Measurements from ENCODE around the gene CCL15.
"Not testable (repeated sequence)": the region's sequence is repeated elsewhere in the genome, so short reads cannot be mapped to it uniquely, and the experiment has no call there.

The CCL15 gene

GRCh38 chr17:36001110-36001771, at the start of gene CCL15:
CCL15 (minus strand) TSS chr17:36001553; CDS start chr17:36001492, 61 bp downstream.
- DNase-seq, result no peak

- DNase-seq, result no peak
These were observed 48.3 kb upstream of the CCL15 start for GRCh38 chr17:36049643-36050042.

- DNase-seq, result no peak
These were observed 46.7 kb upstream of the CCL15 start for GRCh38 chr17:36048066-36048465.

- no peak for DNase-seq
These were observed 34.9 kb upstream of the CCL15 start for GRCh38 chr17:36036235-36036634.

GRCh38 chr17:36034127-36034526, 32.8 kb upstream of the CCL15 start:
- DNase-seq, result no peak

GRCh38 chr17:36030956-36031355, 29.6 kb upstream of the CCL15 start:
- no peak for DNase-seq

- DNase-seq, result no peak
These were observed 26.4 kb upstream of the CCL15 start for GRCh38 chr17:36027761-36028160.

GRCh38 chr17:36024106-36024869, 22.9 kb upstream of the CCL15 start:
- no peak for DNase-seq

GRCh38 chr17:36019423-36019822, 18.1 kb upstream of the CCL15 start:
- no peak for DNase-seq

GRCh38 chr17:36017799-36018198, 16.4 kb upstream of the CCL15 start, which contains the start of gene CCL23:
CCL23 (minus strand) TSS chr17:36017972; CDS start chr17:36017897, 75 bp downstream.
- DNase-seq, result no peak

GRCh38 chr17:36016555-36016954, 15.2 kb upstream of the CCL15 start:
- no peak for DNase-seq

- DNase-seq, result not testable (repeated sequence)
These were observed 14.5 kb upstream of the CCL15 start for GRCh38 chr17:36015895-36016294.

GRCh38 chr17:36014946-36015345, 13.6 kb upstream of the CCL15 start:
- no peak for DNase-seq

- DNase-seq, result no peak
These were observed 9.8 kb upstream of the CCL15 start for GRCh38 chr17:36011201-36011600.

- no peak for DNase-seq
These were observed 7.8 kb upstream of the CCL15 start for GRCh38 chr17:36008998-36009665.

GRCh38 chr17:36004594-36005108, 3.3 kb upstream of the CCL15 start:
- DNase-seq, result no peak

GRCh38 chr17:36002631-36003030, 1.3 kb upstream of the CCL15 start:
- DNase-seq, result no peak

- DNase-seq, result no peak
These were observed 680 bp upstream of the CCL15 start for GRCh38 chr17:36001862-36002603.

GRCh38 chr17:36000732-36001109, 632 bp downstream of the CCL15 start:
- DNase-seq, result no peak

GRCh38 chr17:35998756-35999155, 2.6 kb downstream of the CCL15 start:
- no peak for DNase-seq

GRCh38 chr17:35998018-35998545, 3.3 kb downstream of the CCL15 start:
- DNase-seq, result no peak

GRCh38 chr17:35995346-35995745, 6.0 kb downstream of the CCL15 start:
- DNase-seq, result not testable (repeated sequence)

GRCh38 chr17:35991075-35991474, 10.3 kb downstream of the CCL15 start:
- DNase-seq, result no peak

Measured in cortex of kidney (tissue), 1 donor.